ENCODE data around the gene RUBCNL.

RUBCNL gene

GRCh38 chr13:46313432-46314257 is 73.4 kb downstream of the RUBCNL start:
- TF ChIP-seq POLR2AphosphoS5 (IDR thresholded peaks at IDR 0.05; ENCODE audit: low read depth, low read length) (no peak), REST (IDR thresholded peaks at IDR 0.05; ENCODE audit: insufficient read depth in 1 of 2, low read depth in 2 of 2, low read length in 2 of 2) (no peak), FOXP2 (optimal IDR thresholded peaks at IDR 0.05; ENCODE audit: borderline replicate concordance, extremely low read depth, extremely low read length, insufficient read depth) (no peak), SIN3A (IDR thresholded peaks at IDR 0.05; ENCODE audit: borderline replicate concordance, insufficient read depth, low read length) (no peak), TAF1 (IDR thresholded peaks at IDR 0.05; ENCODE audit: borderline replicate concordance, insufficient read depth, low read length) (no peak)

GRCh38 chr13:46313024-46313423 is 74.0 kb downstream of the RUBCNL start:
- TF ChIP-seq SIN3A (IDR thresholded peaks at IDR 0.05; ENCODE audit: borderline replicate concordance, insufficient read depth, low read length) (no peak), FOXP2 (optimal IDR thresholded peaks at IDR 0.05; ENCODE audit: borderline replicate concordance, extremely low read depth, extremely low read length, insufficient read depth) (no peak), POLR2AphosphoS5 (IDR thresholded peaks at IDR 0.05; ENCODE audit: low read depth, low read length) (no peak), REST (IDR thresholded peaks at IDR 0.05; ENCODE audit: insufficient read depth in 1 of 2, low read depth in 2 of 2, low read length in 2 of 2) (no peak), TAF1 (IDR thresholded peaks at IDR 0.05; ENCODE audit: borderline replicate concordance, insufficient read depth, low read length) (no peak)

GRCh38 chr13:46311217-46311616 is 75.8 kb downstream of the RUBCNL start:
- TF ChIP-seq REST (IDR thresholded peaks at IDR 0.05; ENCODE audit: insufficient read depth in 1 of 2, low read depth in 2 of 2, low read length in 2 of 2): no peak
- TF ChIP-seq POLR2AphosphoS5 (IDR thresholded peaks at IDR 0.05; ENCODE audit: low read depth, low read length): no peak
- no peak for TF ChIP-seq SIN3A (IDR thresholded peaks at IDR 0.05; ENCODE audit: borderline replicate concordance, insufficient read depth, low read length)
- TF ChIP-seq TAF1 (IDR thresholded peaks at IDR 0.05; ENCODE audit: borderline replicate concordance, insufficient read depth, low read length): no peak
- no peak for TF ChIP-seq FOXP2 (optimal IDR thresholded peaks at IDR 0.05; ENCODE audit: borderline replicate concordance, extremely low read depth, extremely low read length, insufficient read depth)

GRCh38 chr13:46310066-46310465 is 77.0 kb downstream of the RUBCNL start:
- TF ChIP-seq SIN3A (IDR thresholded peaks at IDR 0.05; ENCODE audit: borderline replicate concordance, insufficient read depth, low read length) (no peak), REST (IDR thresholded peaks at IDR 0.05; ENCODE audit: insufficient read depth in 1 of 2, low read depth in 2 of 2, low read length in 2 of 2) (no peak), FOXP2 (optimal IDR thresholded peaks at IDR 0.05; ENCODE audit: borderline replicate concordance, extremely low read depth, extremely low read length, insufficient read depth) (no peak), POLR2AphosphoS5 (IDR thresholded peaks at IDR 0.05; ENCODE audit: low read depth, low read length) (no peak), TAF1 (IDR thresholded peaks at IDR 0.05; ENCODE audit: borderline replicate concordance, insufficient read depth, low read length) (no peak)
